Measurements from ENCODE around the gene ZNF219.

The ZNF219 gene

GRCh38 chr14:21113369-21113768 is 14.9 kb upstream of the ZNF219 start:
- Histone ChIP-seq H3K4me2 (ENCODE audit: low read depth, low read length, poor library complexity, severe bottlenecking) (no peak overlapping the region), H3K36me3 (ENCODE audit: insufficient read depth, low read length) (no peaks in the 10 kb centered on the region), H4K20me1 (ENCODE audit: insufficient read depth, low read length, poor library complexity, severe bottlenecking) (no peaks in the 10 kb centered on the region), H3K4me1 (ENCODE audit: insufficient read depth, low read length, poor library complexity, severe bottlenecking) (peaks cover 24% of the 10 kb centered on the region), H3K4me3 (ENCODE audit: low read length, poor library complexity, severe bottlenecking) (no peak overlapping the region), H3K9me2 (replicated peaks; ENCODE audit: low read depth, low read length) (no peaks in the 10 kb centered on the region), H2AFZ (ENCODE audit: low read length) (no peak overlapping the region), H3K9ac (ENCODE audit: low read depth, low read length, poor library complexity, severe bottlenecking) (no peak overlapping the region), H3K79me2 (ENCODE audit: insufficient read depth, low read length) (no peaks in the 10 kb centered on the region), H3K27me3 (ENCODE audit: insufficient read depth, low read length, poor library complexity, severe bottlenecking) (no peaks in the 10 kb centered on the region), H3F3A (ENCODE audit: low read depth) (no peaks in the 10 kb centered on the region), H3K9me3 (ENCODE audit: insufficient read depth, low read depth, low read length) (no peaks in the 10 kb centered on the region)
- TF ChIP-seq CTCF (conservative IDR thresholded peaks at IDR 0.05; ENCODE audit: low read length) (no peak), EZH2phosphoT487 (IDR thresholded peaks at IDR 0.05; ENCODE audit: borderline replicate concordance) (no peak)

- no peak for TF ChIP-seq CTCF (conservative IDR thresholded peaks at IDR 0.05; ENCODE audit: low read length)
- TF ChIP-seq EZH2phosphoT487 (IDR thresholded peaks at IDR 0.05; ENCODE audit: borderline replicate concordance) = no peak
- Histone ChIP-seq H3K9me3 (ENCODE audit: insufficient read depth, low read depth, low read length) (no peaks in the 10 kb centered on the region), H3K9me2 (replicated peaks; ENCODE audit: low read depth, low read length) (no peaks in the 10 kb centered on the region)
Observed at GRCh38 chr14:21112255-21112654, 13.8 kb upstream of the ZNF219 start.

GRCh38 chr14:21109377-21110138 is 11.1 kb upstream of the ZNF219 start:
- Histone ChIP-seq H3K9me2 (replicated peaks; ENCODE audit: low read depth, low read length) (no peaks in the 10 kb centered on the region), H3K27me3 (ENCODE audit: insufficient read depth, low read length, poor library complexity, severe bottlenecking) (no peaks in the 10 kb centered on the region), H4K20me1 (ENCODE audit: insufficient read depth, low read length, poor library complexity, severe bottlenecking) (no peaks in the 10 kb centered on the region), H3K9ac (ENCODE audit: low read depth, low read length, poor library complexity, severe bottlenecking) (peak overlapping the region; percentile 53), H2AFZ (ENCODE audit: low read length) (no peak overlapping the region), H3K4me1 (ENCODE audit: insufficient read depth, low read length, poor library complexity, severe bottlenecking) (peaks cover 41% of the 10 kb centered on the region), H3K9me3 (ENCODE audit: insufficient read depth, low read depth, low read length) (no peaks in the 10 kb centered on the region), H3K4me2 (ENCODE audit: low read depth, low read length, poor library complexity, severe bottlenecking) (peak overlapping the region; percentile 29), H3K36me3 (ENCODE audit: insufficient read depth, low read length) (no peaks in the 10 kb centered on the region), H3K4me3 (ENCODE audit: low read length, poor library complexity, severe bottlenecking) (peak overlapping the region; percentile 7), H3K79me2 (ENCODE audit: insufficient read depth, low read length) (no peaks in the 10 kb centered on the region), H3F3A (ENCODE audit: low read depth) (no peaks in the 10 kb centered on the region)
- no peak for TF ChIP-seq EZH2phosphoT487 (IDR thresholded peaks at IDR 0.05; ENCODE audit: borderline replicate concordance)
- no peak for TF ChIP-seq CTCF (conservative IDR thresholded peaks at IDR 0.05; ENCODE audit: low read length)

More at GRCh38 chr14:21112255-21112654, 13.8 kb upstream of the ZNF219 start:
- Histone ChIP-seq H3K36me3 (ENCODE audit: insufficient read depth, low read length) (no peaks in the 10 kb centered on the region), H4K20me1 (ENCODE audit: insufficient read depth, low read length, poor library complexity, severe bottlenecking) (no peaks in the 10 kb centered on the region), H3K9ac (ENCODE audit: low read depth, low read length, poor library complexity, severe bottlenecking) (no peak overlapping the region), H3K4me1 (ENCODE audit: insufficient read depth, low read length, poor library complexity, severe bottlenecking) (peaks cover 26% of the 10 kb centered on the region), H3K4me2 (ENCODE audit: low read depth, low read length, poor library complexity, severe bottlenecking) (no peak overlapping the region), H2AFZ (ENCODE audit: low read length) (no peak overlapping the region), H3K27me3 (ENCODE audit: insufficient read depth, low read length, poor library complexity, severe bottlenecking) (no peaks in the 10 kb centered on the region), H3K79me2 (ENCODE audit: insufficient read depth, low read length) (no peaks in the 10 kb centered on the region), H3F3A (ENCODE audit: low read depth) (no peaks in the 10 kb centered on the region), H3K4me3 (ENCODE audit: low read length, poor library complexity, severe bottlenecking) (no peak overlapping the region)

Measured in Loucy (cell line).